Spleen (tissue), 7 donors: ENCODE measurements around the gene ATG10.

Source experiments
- CTCF ChIP-seq, 11 experiments: fragments of 200-600 bp in 7 of 11; fragments of 450-650 bp in 4 of 11; sonication (generic) in 4 of 11; IDR thresholded peaks in 8 of 11; conservative IDR thresholded peaks in 3 of 11; 1 replicate in 7 of 11; 2 replicates in 4 of 11; pipeline versions ENCODE4 v1.4.0 to v1.8.0; 2016 to 2021; ENCODE audit warnings: antibody characterized with exemption in 11 of 11, inconsistent platforms in 4 of 11, mild to moderate bottlenecking in 1 of 11
- POLR2A ChIP-seq, 3 donors: fragments of 450-650 bp; IDR thresholded peaks; one replicate each; pipeline ENCODE4 v1.5.1; 2017; ENCODE audit warnings: antibody characterized with exemption in 3 of 3, mild to moderate bottlenecking in 1 of 3
- POLR2AphosphoS5 ChIP-seq, 3 donors: sonication (generic); formaldehyde crosslinking; IDR thresholded peaks; one replicate each; pipeline ENCODE4 v1.5.1; 2017; ENCODE audit warnings: antibody characterized with exemption in 3 of 3
- donor health status: DM: no; HTN: no; CAD: no; lungs with moderate emphysema.
- donor health status: DM: no; HTN: no; CAD: no.
- donor health status: DM: no; HTN: no; CAD: no.

- no peak for TF ChIP-seq POLR2A (IDR thresholded peaks at IDR 0.05)
- TF ChIP-seq CTCF (IDR thresholded peaks at IDR 0.05 in 8 of 11, conservative IDR thresholded peaks at IDR 0.05 in 3 of 11), result no peak
- TF ChIP-seq POLR2AphosphoS5 (IDR thresholded peaks at IDR 0.05), result no peak
Observed at GRCh38 chr5:82106756-82107155, 134.9 kb downstream of the ATG10 start.
